GM21723 (cell line): ENCODE measurements around the gene IPCEF1.
A peak's percentile ranks its signal among the peaks of the same experiment; 100 is the strongest.
"Not testable (repeated sequence)": the region's sequence is repeated elsewhere in the genome, so short reads cannot be mapped to it uniquely, and the experiment has no call there.

Experiments
- ATAC-seq: cut with Tn5 transposase; IDR thresholded peaks from one replicate; pipeline ENCODE4 v1.9.1; 2021; ENCODE audit warnings: mild to moderate bottlenecking, moderate library complexity; ENCODE audit not compliant: unreplicated experiment

IPCEF1 gene

GRCh38 chr6:154249499-154250298, 106.9 kb downstream of the IPCEF1 start:
- peak; percentile 74 for ATAC-seq

- ATAC-seq, result peak; percentile 58
Observed at GRCh38 chr6:154247119-154247861, 109.3 kb downstream of the IPCEF1 start.

- ATAC-seq, result no peak
Observed at GRCh38 chr6:154246723-154247118, 109.9 kb downstream of the IPCEF1 start.

DNA sequence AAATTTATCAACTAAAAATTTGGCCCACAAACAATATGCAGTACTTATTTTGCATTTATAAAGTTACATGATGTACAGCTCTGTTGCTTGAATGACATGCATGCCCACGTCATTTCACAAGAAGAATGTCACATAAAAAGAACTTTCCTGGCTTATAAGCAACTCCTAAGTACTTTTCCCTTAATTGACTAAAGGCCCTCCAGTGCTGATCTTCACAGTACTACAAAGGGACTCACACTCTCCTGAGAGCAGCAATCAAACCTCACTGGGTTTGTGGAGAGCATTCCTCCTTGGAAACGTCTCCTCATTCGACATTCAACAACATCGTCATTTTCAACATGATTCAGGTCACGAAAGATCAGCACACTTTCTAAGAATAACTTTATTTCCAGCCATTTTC, 111.1 kb downstream of the IPCEF1 start:
- ATAC-seq, result no peak

GRCh38 chr6:154243793-154244750, 112.5 kb downstream of the IPCEF1 start:
- ATAC-seq, result no peak

GRCh38 chr6:154242617-154243357, 113.8 kb downstream of the IPCEF1 start:
- ATAC-seq, result no peak

DNA sequence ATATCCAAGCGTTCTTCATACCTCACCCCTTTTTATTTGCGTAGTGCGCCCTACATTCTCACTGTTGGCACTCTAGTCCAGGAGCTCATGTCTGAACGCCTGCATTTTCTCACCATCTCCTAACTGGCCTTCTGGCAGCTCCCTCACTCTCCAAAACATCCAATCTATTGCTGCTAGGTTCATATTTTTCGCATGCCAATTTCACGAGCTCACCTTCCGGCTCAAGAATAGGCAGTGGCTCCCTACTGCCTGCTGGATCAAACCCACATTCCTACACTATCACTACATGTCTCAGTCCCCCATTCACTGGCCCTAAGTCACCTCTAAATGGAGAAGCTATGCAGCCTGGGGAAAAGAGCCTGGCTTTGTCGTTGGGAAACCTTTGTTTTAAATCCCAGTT, 115.0 kb downstream of the IPCEF1 start:
- no peak for ATAC-seq

DNA sequence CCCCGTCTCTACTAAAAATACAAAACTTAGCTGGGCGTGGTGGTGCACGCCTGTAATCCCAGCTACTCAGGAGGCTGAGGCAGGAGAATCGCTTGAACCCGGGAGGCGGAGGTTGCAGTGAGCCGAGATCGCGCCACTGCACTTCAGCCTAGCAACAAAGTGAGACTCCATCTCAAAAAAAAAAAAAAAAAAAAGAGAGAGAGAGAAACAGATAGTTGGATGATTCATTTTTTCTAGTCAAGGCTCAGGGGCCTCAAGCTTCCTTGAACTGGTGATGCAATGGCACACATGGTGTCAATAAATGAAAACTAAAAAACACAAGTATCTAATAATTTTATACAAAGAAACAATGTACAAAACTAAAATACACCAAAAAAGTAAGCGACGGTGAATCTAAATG, 115.5 kb downstream of the IPCEF1 start:
- ATAC-seq, result not testable (repeated sequence)

- ATAC-seq, result no peak
Observed at GRCh38 chr6:154239392-154239791, 117.2 kb downstream of the IPCEF1 start.

DNA sequence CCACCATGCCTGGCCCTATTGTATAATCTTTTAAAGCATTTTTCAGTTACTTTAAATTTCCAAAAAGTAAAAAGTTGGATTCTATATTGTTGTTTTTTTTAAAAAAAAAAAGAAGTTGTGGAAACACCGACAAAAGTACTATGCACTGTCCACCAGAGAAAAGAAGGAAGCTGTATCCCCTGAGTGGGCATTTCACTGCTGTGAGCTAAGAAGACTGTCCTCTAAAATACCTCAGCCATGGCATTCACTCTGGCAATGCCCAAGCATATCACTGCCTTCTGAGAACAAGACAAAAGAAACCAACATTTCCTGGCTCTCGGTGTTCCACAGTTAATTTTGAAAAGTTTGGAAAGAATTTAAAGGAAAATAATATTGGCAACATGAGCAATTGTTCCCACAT, 117.8 kb downstream of the IPCEF1 start:
- no peak for ATAC-seq

GRCh38 chr6:154236646-154237301, 119.8 kb downstream of the IPCEF1 start:
- ATAC-seq, result no peak

- peak; percentile 75 for ATAC-seq
Observed at GRCh38 chr6:154234019-154234772, 122.4 kb downstream of the IPCEF1 start.

DNA sequence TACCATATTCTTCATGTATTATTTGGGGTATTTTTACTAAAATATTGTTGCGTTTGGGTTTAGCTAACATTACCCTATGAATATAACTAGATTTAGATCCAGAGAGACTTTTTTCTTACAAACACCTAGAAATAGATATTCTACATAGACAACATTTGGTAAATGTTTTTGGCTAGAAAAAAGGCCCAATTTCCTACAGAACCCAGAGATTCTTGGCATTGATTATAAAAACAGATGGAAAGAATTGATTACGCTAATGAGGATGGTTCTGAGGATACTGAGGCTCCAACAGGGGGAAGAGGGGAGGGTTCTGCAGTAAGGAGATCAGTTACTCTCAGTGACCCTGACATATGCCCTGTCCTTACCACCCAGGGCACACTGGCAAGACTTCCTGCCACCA, 123.2 kb downstream of the IPCEF1 start:
- ATAC-seq, result no peak

DNA sequence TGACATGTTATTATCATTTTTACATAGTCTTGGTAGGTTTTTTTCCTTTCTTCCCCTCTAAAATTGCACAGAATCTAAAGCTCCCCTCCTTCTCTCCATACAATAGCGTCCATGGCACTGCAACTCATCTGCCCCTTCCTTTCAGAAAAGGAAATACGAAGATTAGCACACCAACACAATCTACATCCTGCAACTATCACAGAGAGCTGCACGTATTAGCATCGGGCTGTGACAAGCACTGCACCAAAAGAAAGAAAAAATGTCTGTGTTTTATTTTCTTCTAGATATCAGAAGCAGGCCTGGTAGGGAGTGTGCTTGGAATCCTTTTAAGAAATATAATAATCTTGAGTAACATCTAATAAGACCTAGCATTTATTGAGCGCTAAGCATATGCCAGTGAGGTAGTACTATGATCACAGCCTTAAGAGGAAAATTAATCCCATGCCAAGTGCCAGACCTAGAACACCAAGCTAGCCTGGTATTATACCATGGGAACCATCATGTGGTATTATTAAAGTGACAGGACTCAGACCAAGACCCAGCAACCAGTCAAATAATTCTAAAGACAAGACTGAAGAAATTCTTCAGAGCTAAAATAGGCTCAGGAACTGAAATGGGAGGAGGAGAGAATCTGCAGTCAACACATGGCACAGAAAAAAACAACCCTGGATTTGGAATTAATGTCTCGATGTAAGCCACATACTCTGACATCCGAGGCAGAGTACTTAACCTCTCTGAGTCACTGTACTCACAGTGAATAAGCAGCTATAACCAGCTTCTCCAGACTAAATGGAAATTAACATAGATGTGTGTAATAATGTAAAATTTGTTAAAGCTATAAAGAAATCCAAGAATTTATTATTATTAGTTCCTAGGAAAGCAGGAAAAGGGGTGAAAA, 124.3 kb downstream of the IPCEF1 start:
- ATAC-seq, result no peak

DNA sequence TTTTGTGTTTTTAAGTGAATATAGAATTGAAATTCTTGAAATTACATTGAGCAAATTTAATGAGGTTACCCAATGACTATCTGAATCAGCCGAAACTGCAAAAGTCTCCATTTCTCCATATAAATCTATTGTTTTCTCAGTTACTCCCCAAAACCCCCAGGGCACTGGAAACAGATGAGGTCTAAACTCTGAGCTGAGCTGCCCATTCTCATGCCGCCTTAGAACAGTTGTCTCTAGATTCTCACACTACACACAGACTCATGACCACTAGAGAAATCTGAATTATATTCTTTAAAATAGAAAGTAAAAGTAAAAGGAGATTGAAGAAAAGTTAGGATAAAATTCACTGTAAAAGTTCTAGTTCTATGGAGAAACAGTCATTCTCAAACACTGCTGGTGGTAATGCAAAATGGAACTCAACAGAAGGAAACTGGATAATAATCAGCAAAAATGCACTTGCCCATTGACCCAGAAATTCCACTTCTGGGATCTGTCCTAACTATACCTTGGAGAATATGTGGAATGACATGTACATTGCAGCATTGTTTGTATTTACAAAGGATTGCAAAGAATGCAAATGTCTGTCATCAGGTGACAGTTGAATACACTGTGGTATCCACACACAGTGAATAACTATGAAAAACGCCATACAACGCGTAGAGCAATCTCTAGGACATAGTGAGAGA, 125.5 kb downstream of the IPCEF1 start:
- no peak for ATAC-seq

DNA sequence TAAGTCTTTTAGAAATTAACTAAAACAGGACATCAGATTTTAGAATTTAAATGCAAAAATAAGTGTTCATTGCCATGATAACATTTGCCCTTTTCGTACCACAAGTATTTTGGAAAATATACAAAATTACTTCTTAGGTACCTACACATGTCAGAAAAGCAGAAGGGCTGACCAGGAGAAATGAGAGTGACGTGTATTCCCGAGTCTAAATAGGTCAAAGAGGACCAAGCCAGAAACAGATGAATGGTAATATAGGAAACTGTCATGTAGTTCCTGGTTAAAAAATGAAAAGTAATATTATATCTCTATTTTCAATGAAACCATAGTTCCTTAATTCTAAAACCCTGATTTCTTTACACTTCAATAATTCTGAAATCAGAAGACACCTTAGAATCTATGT, 126.2 kb downstream of the IPCEF1 start:
- ATAC-seq, result no peak

GRCh38 chr6:154229786-154230185, 126.8 kb downstream of the IPCEF1 start:
- ATAC-seq, result peak; percentile 82

GRCh38 chr6:154228521-154228905, 128.1 kb downstream of the IPCEF1 start:
- no peak for ATAC-seq
